D721Med (cell line): ENCODE data around the gene PADI3.
"Not testable (repeated sequence)": the region's sequence is repeated elsewhere in the genome, so short reads cannot be mapped to it uniquely, and the experiment has no call there.

Experiments used
- DNase-seq: peaks from one replicate; pipeline ENCODE4 v3.0.0; 2011; ENCODE audit warnings: low spot score; ENCODE audit not compliant: insufficient read length
- FAIRE-seq: peaks from 2 replicates; lab custom pipeline; 2011; peaks lifted over from hg19 to GRCh38; lab: Jason Lieb, UNC
- TF ChIP-seq, protein P1 (sequence below): IDR thresholded peaks from 2 replicates; pipeline ENCODE4 v1.5.1; 2012; ENCODE audit warnings: mild to moderate bottlenecking, control low read depth; ENCODE audit not compliant: insufficient read depth; ENCODE audit errors: missing control alignments

Gene PADI3

DNA sequence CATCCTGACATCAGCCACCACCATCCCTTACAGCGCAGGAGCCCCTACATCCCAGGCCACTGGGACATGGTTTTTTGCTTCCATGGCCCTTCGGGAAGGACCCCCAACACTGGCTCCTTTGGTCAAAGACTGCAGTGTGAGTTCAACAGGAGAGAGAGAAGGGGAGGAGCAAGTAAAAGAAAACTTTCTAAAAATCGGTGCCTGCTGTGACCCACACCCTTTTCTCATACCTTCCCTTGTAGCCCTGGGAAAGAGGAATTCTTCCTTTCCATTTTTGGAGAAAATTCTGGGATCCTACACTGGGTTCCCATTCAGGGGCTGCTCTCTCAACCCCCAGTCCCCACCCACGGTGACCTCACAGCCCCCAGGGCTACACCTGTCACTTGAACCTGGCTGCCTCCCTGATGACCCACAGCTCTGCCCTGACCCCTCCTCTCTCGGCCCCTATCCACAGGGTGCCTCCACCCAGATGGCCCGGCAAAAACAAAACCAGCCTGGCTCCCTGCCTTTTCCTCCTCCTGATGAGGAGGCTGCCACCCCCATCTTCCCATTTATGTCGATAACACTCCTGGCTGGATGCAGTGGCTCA is 66.7 kb downstream of the PADI3 start:
- DNase-seq, result no peak
- no peak for FAIRE-seq
- TF ChIP-seq, protein P1, sequence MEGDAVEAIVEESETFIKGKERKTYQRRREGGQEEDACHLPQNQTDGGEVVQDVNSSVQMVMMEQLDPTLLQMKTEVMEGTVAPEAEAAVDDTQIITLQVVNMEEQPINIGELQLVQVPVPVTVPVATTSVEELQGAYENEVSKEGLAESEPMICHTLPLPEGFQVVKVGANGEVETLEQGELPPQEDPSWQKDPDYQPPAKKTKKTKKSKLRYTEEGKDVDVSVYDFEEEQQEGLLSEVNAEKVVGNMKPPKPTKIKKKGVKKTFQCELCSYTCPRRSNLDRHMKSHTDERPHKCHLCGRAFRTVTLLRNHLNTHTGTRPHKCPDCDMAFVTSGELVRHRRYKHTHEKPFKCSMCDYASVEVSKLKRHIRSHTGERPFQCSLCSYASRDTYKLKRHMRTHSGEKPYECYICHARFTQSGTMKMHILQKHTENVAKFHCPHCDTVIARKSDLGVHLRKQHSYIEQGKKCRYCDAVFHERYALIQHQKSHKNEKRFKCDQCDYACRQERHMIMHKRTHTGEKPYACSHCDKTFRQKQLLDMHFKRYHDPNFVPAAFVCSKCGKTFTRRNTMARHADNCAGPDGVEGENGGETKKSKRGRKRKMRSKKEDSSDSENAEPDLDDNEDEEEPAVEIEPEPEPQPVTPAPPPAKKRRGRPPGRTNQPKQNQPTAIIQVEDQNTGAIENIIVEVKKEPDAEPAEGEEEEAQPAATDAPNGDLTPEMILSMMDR, result no peak

DNA sequence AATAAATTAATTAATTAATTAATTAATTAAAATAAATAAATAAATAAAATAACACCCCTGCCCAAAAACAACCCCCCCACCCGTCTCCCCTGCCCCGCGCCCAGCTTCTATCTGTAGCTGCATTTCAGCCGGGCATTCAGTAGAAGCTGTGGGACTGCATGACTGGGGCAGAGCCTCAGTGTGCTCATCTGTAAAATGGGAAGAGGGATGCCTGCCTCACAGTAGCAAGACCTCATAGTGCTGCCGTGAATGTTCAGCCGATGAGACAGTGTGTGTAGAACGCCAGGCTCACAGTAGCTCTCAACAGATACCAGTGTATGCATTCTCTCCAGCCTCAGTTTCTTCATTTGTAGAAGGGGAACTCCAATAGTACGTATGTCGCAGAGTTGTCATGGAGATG is 67.8 kb downstream of the PADI3 start:
- TF ChIP-seq, protein P1, result no peak
- FAIRE-seq (no peak), DNase-seq (no peak)

DNA sequence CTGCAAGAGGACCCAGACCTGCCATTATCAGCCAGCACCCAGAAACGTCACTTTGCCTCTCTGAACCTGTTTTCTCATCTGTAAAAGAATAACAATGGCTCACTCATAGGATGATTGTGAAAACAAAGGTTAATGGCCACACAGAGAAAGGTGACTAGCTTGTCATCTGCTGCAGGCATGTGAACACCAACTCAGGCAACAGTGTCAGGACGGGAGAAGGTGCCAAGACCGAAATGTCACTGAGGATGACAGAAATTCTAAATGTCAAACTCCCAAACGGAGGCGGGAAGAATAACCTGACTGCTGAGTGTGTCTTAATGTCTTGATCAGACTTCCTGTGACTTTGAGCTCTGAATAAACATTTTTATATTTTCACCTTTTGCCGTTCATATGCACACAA is 69.4 kb downstream of the PADI3 start:
- TF ChIP-seq, protein P1, result no peak
- FAIRE-seq (no peak), DNase-seq (no peak)

DNA sequence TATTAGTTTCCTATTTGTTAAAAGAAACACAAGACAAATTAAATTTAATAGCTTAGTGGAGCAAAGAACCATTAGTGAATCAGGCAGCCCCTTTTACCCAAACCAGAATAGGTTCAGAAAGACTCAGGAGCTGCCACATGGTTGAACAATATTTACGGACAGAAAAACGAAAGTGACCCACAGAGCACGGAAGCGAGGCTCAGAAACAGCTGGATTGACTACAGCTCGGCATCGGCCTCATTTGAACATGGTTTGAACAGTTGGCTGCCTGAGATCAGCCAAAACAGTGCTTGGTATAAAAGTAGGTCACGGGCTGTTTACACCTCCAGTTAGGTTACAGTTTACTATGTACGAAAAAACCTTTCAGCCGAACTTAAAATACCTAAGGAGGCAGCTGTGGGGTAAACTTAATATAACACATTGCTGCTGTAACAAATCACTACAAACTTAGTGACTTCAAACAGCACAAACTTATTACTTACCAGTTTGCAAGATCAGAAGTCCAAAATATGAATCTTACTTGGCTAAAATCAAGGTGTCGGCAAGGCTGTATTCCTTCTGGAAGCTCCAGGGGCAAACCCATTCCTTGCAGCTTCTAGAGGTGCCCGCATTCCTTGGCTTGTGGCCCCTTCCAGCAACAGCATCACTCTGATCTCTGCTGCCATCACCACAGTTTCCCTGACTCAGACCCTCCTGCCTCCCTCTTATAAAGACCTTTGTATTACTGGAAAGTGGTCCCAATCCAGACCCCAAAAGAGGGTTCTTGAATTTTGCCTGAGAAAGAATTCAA is 70.9 kb downstream of the PADI3 start:
- DNase-seq, result no peak
- FAIRE-seq, result no peak
- TF ChIP-seq, protein P1, result no peak

DNA sequence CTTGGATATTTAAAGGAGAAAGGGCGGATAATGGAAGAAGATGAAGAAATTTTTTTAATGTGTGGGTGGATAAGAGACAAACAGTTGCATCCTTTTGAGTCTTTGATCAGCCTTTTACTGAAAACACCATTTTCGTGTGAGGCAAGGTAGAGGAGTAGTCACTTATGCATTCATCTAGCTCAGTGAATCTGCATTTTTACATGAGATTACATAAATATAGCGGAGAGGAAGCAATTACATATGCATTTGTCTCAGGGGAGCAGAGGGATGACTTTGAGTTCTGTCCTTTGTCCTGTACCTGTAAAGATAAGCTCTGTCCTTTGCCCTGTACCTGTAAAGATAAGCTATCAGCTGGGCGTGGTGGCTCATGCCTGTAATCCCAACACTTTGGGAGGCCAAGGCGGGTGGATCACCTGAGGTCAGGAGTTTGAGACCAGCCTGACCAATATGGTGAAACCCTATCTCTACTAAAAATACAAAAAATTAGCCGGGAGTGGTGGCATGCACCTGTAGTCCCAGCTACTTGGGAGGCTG is 73.0 kb downstream of the PADI3 start:
- not testable (repeated sequence) for FAIRE-seq, DNase-seq

DNA sequence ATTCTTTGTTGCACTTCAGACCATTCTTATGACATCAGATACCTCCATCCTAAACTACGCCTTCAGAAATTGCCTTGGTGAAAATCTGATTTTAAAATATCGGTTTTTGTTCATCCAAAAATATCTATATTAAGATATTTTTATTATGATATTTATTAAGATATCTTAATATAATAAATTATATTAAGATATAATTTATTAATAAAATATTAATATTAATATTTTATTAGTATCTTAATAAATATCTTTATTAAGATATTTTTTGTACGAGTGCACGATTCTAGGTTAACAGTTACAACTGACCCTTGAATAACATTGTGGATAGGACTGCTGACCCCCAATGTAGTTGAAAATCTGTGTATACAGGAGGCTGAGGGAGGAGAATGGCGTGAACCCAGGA is 80.0 kb downstream of the PADI3 start:
- DNase-seq, result no peak
- TF ChIP-seq, protein P1, result no peak
- FAIRE-seq, result no peak

DNA sequence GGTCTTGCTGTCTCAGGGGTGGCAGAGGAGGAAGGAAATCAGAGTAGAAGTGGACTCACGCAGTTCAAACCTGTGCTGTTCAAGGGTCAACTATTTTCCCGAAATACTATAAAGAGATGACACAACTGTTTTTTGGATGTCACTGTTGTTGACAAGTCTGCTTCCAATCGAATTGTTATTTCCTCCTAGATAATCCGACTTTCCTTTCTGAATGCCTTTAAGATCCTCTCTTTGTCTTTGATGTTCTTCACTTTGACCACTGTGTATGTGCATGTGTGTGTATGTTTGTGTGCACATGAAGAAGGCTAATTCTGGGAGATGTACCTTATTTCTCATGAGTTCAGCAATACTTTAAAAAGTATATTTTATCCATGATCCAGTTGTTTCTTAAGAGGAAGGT is 80.7 kb downstream of the PADI3 start:
- TF ChIP-seq, protein P1, result no peak
- DNase-seq, result no peak
- FAIRE-seq, result no peak
